B cell (primary cell): ENCODE measurements around the gene ITGB2.

Experiments used
- EZH2 ChIP-seq: IDR thresholded peaks from 2 replicates; pipeline ENCODE4 v1.6.1; 2012; ENCODE audit warnings: borderline replicate concordance, low read depth, mild to moderate bottlenecking, moderate library complexity, low read length; ENCODE audit not compliant: insufficient read depth, poor library complexity, severe bottlenecking
- TF ChIP-seq, protein P1 (sequence below): fragments of 200-600 bp; IDR thresholded peaks from one replicate; pipeline ENCODE4 v1.8.0; 2022; ENCODE audit warnings: antibody characterized with exemption, mild to moderate bottlenecking

- TF ChIP-seq, protein P1, sequence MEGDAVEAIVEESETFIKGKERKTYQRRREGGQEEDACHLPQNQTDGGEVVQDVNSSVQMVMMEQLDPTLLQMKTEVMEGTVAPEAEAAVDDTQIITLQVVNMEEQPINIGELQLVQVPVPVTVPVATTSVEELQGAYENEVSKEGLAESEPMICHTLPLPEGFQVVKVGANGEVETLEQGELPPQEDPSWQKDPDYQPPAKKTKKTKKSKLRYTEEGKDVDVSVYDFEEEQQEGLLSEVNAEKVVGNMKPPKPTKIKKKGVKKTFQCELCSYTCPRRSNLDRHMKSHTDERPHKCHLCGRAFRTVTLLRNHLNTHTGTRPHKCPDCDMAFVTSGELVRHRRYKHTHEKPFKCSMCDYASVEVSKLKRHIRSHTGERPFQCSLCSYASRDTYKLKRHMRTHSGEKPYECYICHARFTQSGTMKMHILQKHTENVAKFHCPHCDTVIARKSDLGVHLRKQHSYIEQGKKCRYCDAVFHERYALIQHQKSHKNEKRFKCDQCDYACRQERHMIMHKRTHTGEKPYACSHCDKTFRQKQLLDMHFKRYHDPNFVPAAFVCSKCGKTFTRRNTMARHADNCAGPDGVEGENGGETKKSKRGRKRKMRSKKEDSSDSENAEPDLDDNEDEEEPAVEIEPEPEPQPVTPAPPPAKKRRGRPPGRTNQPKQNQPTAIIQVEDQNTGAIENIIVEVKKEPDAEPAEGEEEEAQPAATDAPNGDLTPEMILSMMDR, result no peak
- TF ChIP-seq EZH2, result no peak
Observed at GRCh38 chr21:44896561-44897286, 24.0 kb downstream of the ITGB2 start.
